WERI-Rb-1 (cell line): Measurements from ENCODE around the gene TMEM132E.
A peak's percentile ranks its signal among the peaks of the same experiment; 100 is the strongest.

ENCODE experiments used
- DNase-seq: peaks from one replicate; pipeline ENCODE4 v3.0.0-alpha.2; 2020
- H3K27ac ChIP-seq: fragments of 250-450 bp; sonication (Bioruptor Pico); 2 replicates; pipeline ENCODE4 v1.5.1; 2020; ENCODE audit warnings: mild to moderate bottlenecking, moderate library complexity
- H3K27me3 ChIP-seq: fragments of 250-450 bp; sonication (Bioruptor Pico); 2 replicates; pipeline ENCODE4 v1.5.1; 2021; ENCODE audit warnings: mild to moderate bottlenecking, low read depth, moderate library complexity; ENCODE audit not compliant: insufficient read depth, severe bottlenecking
- H3K36me3 ChIP-seq: fragments of 250-450 bp; sonication (Bioruptor Pico); 2 replicates; pipeline ENCODE4 v1.5.1; 2020; ENCODE audit warnings: mild to moderate bottlenecking, moderate library complexity
- H3K4me3 ChIP-seq: 2 replicates; pipeline ENCODE4 v1.5.1; 2011; ENCODE audit warnings: low read depth, mild to moderate bottlenecking, control low read depth, low read length
- H3K9me3 ChIP-seq: fragments of 250-450 bp; sonication (Bioruptor Pico); 2 replicates; pipeline ENCODE4 v1.5.1; 2021; ENCODE audit warnings: mild to moderate bottlenecking, moderate library complexity; ENCODE audit not compliant: severe bottlenecking
- CTCF ChIP-seq: IDR thresholded peaks from 2 replicates; pipeline ENCODE4 v1.5.1; 2011; ENCODE audit warnings: low read depth, mild to moderate bottlenecking, control low read depth, inconsistent platforms, low read length

Gene TMEM132E

GRCh38 chr17:34665150-34665806 is 85.9 kb downstream of the TMEM132E start:
- no peak for DNase-seq
- Histone ChIP-seq H3K27ac (peak overlapping the region; percentile 39; the same call in 1 of the 2 replicates), H3K36me3 (no peaks in the 10 kb centered on the region), H3K4me3 (no peak overlapping the region), H3K9me3 (no peaks in the 10 kb centered on the region), H3K27me3 (no peaks in the 10 kb centered on the region)
- TF ChIP-seq CTCF = no peak

GRCh38 chr17:34665819-34666763 is 86.7 kb downstream of the TMEM132E start:
- no peaks in the 10 kb centered on the region for H3K36me3 ChIP-seq
- H3K27me3 ChIP-seq = no peaks in the 10 kb centered on the region
- no peaks in the 10 kb centered on the region for H3K9me3 ChIP-seq
- DNase-seq = peak; percentile 58
- TF ChIP-seq CTCF = peak; percentile 40; the same call in 1 of the 2 replicates
- no peak overlapping the region for H3K4me3 ChIP-seq
- peak overlapping the region; percentile 39 for H3K27ac ChIP-seq

- no peak for TF ChIP-seq CTCF
- H3K9me3 ChIP-seq = no peaks in the 10 kb centered on the region
- H3K27ac ChIP-seq = no peak overlapping the region
- DNase-seq = no peak
- H3K4me3 ChIP-seq = no peak overlapping the region
- no peaks in the 10 kb centered on the region for H3K27me3 ChIP-seq
- no peaks in the 10 kb centered on the region for H3K36me3 ChIP-seq
These were observed 88.3 kb downstream of the TMEM132E start for GRCh38 chr17:34667656-34668055.

- Histone ChIP-seq H3K4me3 (no peak overlapping the region), H3K27ac (no peak overlapping the region), H3K36me3 (no peaks in the 10 kb centered on the region), H3K27me3 (no peaks in the 10 kb centered on the region), H3K9me3 (no peaks in the 10 kb centered on the region)
- TF ChIP-seq CTCF = no peak
- no peak for DNase-seq
These were observed 88.8 kb downstream of the TMEM132E start for GRCh38 chr17:34668206-34668605.

- no peak for DNase-seq
- H3K27ac ChIP-seq = no peak overlapping the region
- no peaks in the 10 kb centered on the region for H3K27me3 ChIP-seq
- no peak overlapping the region for H3K4me3 ChIP-seq
- no peak for TF ChIP-seq CTCF
- no peaks in the 10 kb centered on the region for H3K36me3 ChIP-seq
- no peaks in the 10 kb centered on the region for H3K9me3 ChIP-seq
These were observed 90.1 kb downstream of the TMEM132E start for GRCh38 chr17:34669511-34669910.
